Body of pancreas (tissue), 4 donors: ENCODE measurements around the gene CDRT15. TPM values are rescaled to one million over a fixed set of nuclear protein-coding genes. Genes with fewer than 3 reads are reported as not detected.
"Not testable (repeated sequence)": the region's sequence is repeated elsewhere in the genome, so short reads cannot be mapped to it uniquely, and the experiment has no call there.

Experiments used
- ATAC-seq: fragments of 150-250 bp; one replicate; pipeline ENCODE4 v1.9.1; 2016
- DNase-seq, 4 donors: peaks; one replicate each; pipeline ENCODE4 v3.0.0-alpha.2; 2019
- H3K27ac ChIP-seq, 4 donors: fragments of 200-600 bp; sonication (generic); 1 replicate in 3 of 4; 2 replicates in 1 of 4; pipeline versions ENCODE4 v1.5.1 to v1.6.1; 2016 to 2019; ENCODE audit warnings: mild to moderate bottlenecking in 1 of 4, mixed read lengths in 1 of 4, moderate library complexity in 1 of 4
- H3K27me3 ChIP-seq, 2 donors: fragments of 200-600 bp; sonication (generic); one replicate each; pipeline ENCODE4 v1.6.0; 2016; ENCODE audit warnings: mild to moderate bottlenecking in 1 of 2
- H3K36me3 ChIP-seq, 2 donors: fragments of 200-600 bp; sonication (generic); replicated peaks in 1 of 2; 2 replicates each; pipeline ENCODE4 v1.5.1; 2016; ENCODE audit warnings: low read depth in 2 of 2; ENCODE audit not compliant: insufficient read depth in 1 of 2
- H3K4me1 ChIP-seq: fragments of 200-600 bp; sonication (generic); one replicate; pipeline ENCODE4 v1.6.0; 2016
- H3K4me3 ChIP-seq, 2 donors: fragments of 200-600 bp; sonication (generic); 1 replicate in 1 of 2; 2 replicates in 1 of 2; pipeline ENCODE4 v1.5.1; 2016 to 2019
- H3K9me3 ChIP-seq, 3 donors: fragments of 200-600 bp; sonication (generic); 1 replicate in 2 of 3; 2 replicates in 1 of 3; pipeline ENCODE4 v1.5.1; 2016
- CTCF ChIP-seq, 7 experiments: fragments of 450-650 bp in 4 of 7; fragments of 200-600 bp in 3 of 7; sonication (generic) in 3 of 7; IDR thresholded peaks; one replicate each; pipeline ENCODE4 v1.5.1; 2016 to 2019; ENCODE audit warnings: antibody characterized with exemption in 7 of 7
- POLR2A ChIP-seq, 3 donors: fragments of 450-650 bp; IDR thresholded peaks; one replicate each; pipeline ENCODE4 v1.6.1; 2016; ENCODE audit warnings: antibody characterized with exemption in 3 of 3, mild to moderate bottlenecking in 2 of 3
- WGBS, 2 donors: methylation state at CpG; one replicate each; pipeline ENCODE4 v1.1.5; 2017; 5-methylcytosine and 5-hydroxymethylcytosine counted together
- intact Hi-C: fragments of 100-400 bp; cut with DNase I; formaldehyde crosslinking; loops from one replicate; pipeline ENCODE4 v1.15.1; 2023
- total RNA-seq, 2 donors: library from RNA; depleted of rRNA; stranded (reverse); fragments of >200 nt; gene quantifications; one replicate each; pipeline ENCODE4 v1.1.0, GENCODE V29; 2016

CDRT15 gene
- not detected for total RNA-seq

GRCh38 chr17:14236762-14237161 lies at the start of gene CDRT15:
Gene CDRT15 (minus strand): TSS chr17:14236862. CDS start chr17:14236833, 29 bp downstream.
- H3K9me3 ChIP-seq, H3K4me1 ChIP-seq, DNase-seq, ATAC-seq, H3K36me3 ChIP-seq, H3K4me3 ChIP-seq, H3K27ac ChIP-seq, H3K27me3 ChIP-seq, intact Hi-C loops: not testable (repeated sequence)
- WGBS, 2 donors, result 84 to 85% methylated on average over 4 to 9 of the region's 11 CpGs

- no peak for DNase-seq
- Histone ChIP-seq H3K36me3 (no peaks in the 10 kb centered on the region), H3K9me3 (no peaks in the 10 kb centered on the region), H3K27ac (no peak overlapping the region), H3K4me1 (no peaks in the 10 kb centered on the region), H3K27me3 (no peaks in the 10 kb centered on the region), H3K4me3 (no peak overlapping the region)
- 56 to 66% methylated on average over 2 of the region's 2 CpGs for WGBS, 2 donors
- intact Hi-C loops, result no loop called here
- TF ChIP-seq POLR2A (IDR thresholded peaks at IDR 0.05), result no peak
- TF ChIP-seq CTCF (IDR thresholded peaks at IDR 0.05), result no peak
- no peak for ATAC-seq
These were observed 46.1 kb upstream of the CDRT15 start for GRCh38 chr17:14282726-14283125.

- TF ChIP-seq CTCF (IDR thresholded peaks at IDR 0.05) (no peak), POLR2A (IDR thresholded peaks at IDR 0.05) (no peak)
- H3K4me1 ChIP-seq, result no peaks in the 10 kb centered on the region
- H3K27me3 ChIP-seq, result no peaks in the 10 kb centered on the region
- H3K4me3 ChIP-seq, result no peak overlapping the region
- DNase-seq (no peak), ATAC-seq (no peak)
- H3K36me3 ChIP-seq, result no peaks in the 10 kb centered on the region
- intact Hi-C loops, result no loop called here
- 75 to 84% methylated on average over 3 of the region's 3 CpGs for WGBS, 2 donors
- no peak overlapping the region for H3K27ac ChIP-seq
- H3K9me3 ChIP-seq, result no peaks in the 10 kb centered on the region
These were observed 44.9 kb upstream of the CDRT15 start for GRCh38 chr17:14281530-14281929.

GRCh38 chr17:14276535-14277250 lies 40.0 kb upstream of the CDRT15 start:
- no peaks in the 10 kb centered on the region for H3K27me3 ChIP-seq
- H3K36me3 ChIP-seq, result no peaks in the 10 kb centered on the region
- TF ChIP-seq POLR2A (IDR thresholded peaks at IDR 0.05), result no peak
- no peak for TF ChIP-seq CTCF (IDR thresholded peaks at IDR 0.05)
- H3K9me3 ChIP-seq, result no peaks in the 10 kb centered on the region
- intact Hi-C loops, result no loop called here
- ATAC-seq (no peak), DNase-seq (no peak)
- no peaks in the 10 kb centered on the region for H3K4me1 ChIP-seq
- WGBS, 2 donors, result 36 to 40% methylated on average over 2 of the region's 2 CpGs
- H3K27ac ChIP-seq, result no peak overlapping the region
- H3K4me3 ChIP-seq, result no peak overlapping the region

GRCh38 chr17:14270508-14270907 lies 33.8 kb upstream of the CDRT15 start:
- WGBS, 2 donors, result 50 to 62% methylated on average over 2 of the region's 2 CpGs
- Histone ChIP-seq H3K9me3 (no peaks in the 10 kb centered on the region), H3K4me3 (no peak overlapping the region), H3K27me3 (no peaks in the 10 kb centered on the region), H3K27ac (no peak overlapping the region), H3K36me3 (no peaks in the 10 kb centered on the region), H3K4me1 (no peaks in the 10 kb centered on the region)
- TF ChIP-seq CTCF (IDR thresholded peaks at IDR 0.05) (no peak), POLR2A (IDR thresholded peaks at IDR 0.05) (no peak)
- intact Hi-C loops, result no loop called here
- no peak for DNase-seq
- ATAC-seq, result no peak
